HEK293 (cell line): ENCODE results near the gene SLAIN2.

Source experiments
- CTCF ChIA-PET: fragments of 350-600 bp; formaldehyde crosslinking; extraction: SDS; loops from one replicate; lab custom pipeline; 2021; ENCODE audit warnings: antibody characterized with exemption; lab: Yijun Ruan, JAX
- POLR2A ChIA-PET: fragments of 300-600 bp; formaldehyde crosslinking; extraction: SDS; loops from one replicate; lab custom pipeline; 2020; ENCODE audit warnings: antibody characterized with exemption, inconsistent platforms; lab: Yijun Ruan, JAX
- H3K27ac ChIP-seq: fragments of 200-500 bp; sonication (Bioruptor generic); 2 replicates; pipeline ENCODE4 v1.5.1; 2014; ENCODE audit warnings: low read depth, low read length, control low read depth, inconsistent platforms; ENCODE audit errors: extremely low read depth
- H3K36me3 ChIP-seq, 2 experiments: fragments of 200-500 bp in 1 of 2; sonication (Bioruptor generic) in 1 of 2; 1 replicate in 1 of 2; 2 replicates in 1 of 2; pipeline ENCODE4 v1.5.1; 2014 to 2017; ENCODE audit warnings: inconsistent platforms in 2 of 2, low read length in 2 of 2; ENCODE audit not compliant: control insufficient read depth in 2 of 2, insufficient read depth in 1 of 2
- H3K4me1 ChIP-seq: fragments of 200-500 bp; sonication (Bioruptor generic); 2 replicates; pipeline ENCODE4 v1.5.1; 2014; ENCODE audit warnings: mild to moderate bottlenecking, low read length, inconsistent platforms; ENCODE audit not compliant: control insufficient read depth, insufficient read depth
- H3K4me3 ChIP-seq: 2 replicates; pipeline ENCODE4 v1.5.1; 2011; ENCODE audit warnings: low read depth, mild to moderate bottlenecking, control low read depth, low read length, moderate library complexity
- H3K9me3 ChIP-seq: fragments of 200-500 bp; sonication (Bioruptor generic); 2 replicates; pipeline ENCODE4 v1.5.1; 2014; ENCODE audit warnings: low read depth, low read length, inconsistent platforms; ENCODE audit not compliant: control insufficient read depth, insufficient read depth
- GLI4 ChIP-seq: fragments of 450-650 bp; formaldehyde crosslinking; IDR thresholded peaks from 2 replicates; pipeline ENCODE4 v1.5.1; 2016; ENCODE audit warnings: missing biosample characterization, missing genetic modification characterization
- GLIS1 ChIP-seq: fragments of 450-650 bp; formaldehyde crosslinking; IDR thresholded peaks from 2 replicates; pipeline ENCODE4 v1.5.1; 2016; ENCODE audit warnings: missing biosample characterization, missing genetic modification characterization
- HOXC10 ChIP-seq: sonication (generic); formaldehyde crosslinking; IDR thresholded peaks from 2 replicates; pipeline ENCODE4 v1.8.1; 2023; ENCODE audit warnings: mild to moderate bottlenecking, missing genetic modification reagents
- INSM2 ChIP-seq: fragments of 450-650 bp; formaldehyde crosslinking; IDR thresholded peaks from 2 replicates; pipeline ENCODE4 v1.5.1; 2016; ENCODE audit warnings: missing biosample characterization, missing genetic modification characterization
- KLF1 ChIP-seq: fragments of 450-650 bp; formaldehyde crosslinking; IDR thresholded peaks from 2 replicates; pipeline ENCODE4 v1.5.1; 2016; ENCODE audit warnings: missing biosample characterization, missing genetic modification characterization
- KLF16 ChIP-seq: fragments of 450-650 bp; formaldehyde crosslinking; IDR thresholded peaks from 2 replicates; pipeline ENCODE4 v1.5.1; 2017; ENCODE audit warnings: missing biosample characterization, missing genetic modification characterization
- MZF1 ChIP-seq: fragments of 450-650 bp; formaldehyde crosslinking; IDR thresholded peaks from 2 replicates; pipeline ENCODE4 v1.5.1; 2017; ENCODE audit warnings: missing biosample characterization, missing genetic modification characterization, borderline replicate concordance
- PRDM1 ChIP-seq: fragments of 450-650 bp; formaldehyde crosslinking; IDR thresholded peaks from 2 replicates; pipeline ENCODE4; 2016; ENCODE audit warnings: missing biosample characterization, missing genetic modification characterization
- SCRT1 ChIP-seq: fragments of 450-650 bp; formaldehyde crosslinking; IDR thresholded peaks from 2 replicates; pipeline ENCODE4 v1.5.1; 2016; ENCODE audit warnings: missing biosample characterization, missing genetic modification characterization, borderline replicate concordance
- ZBTB1 ChIP-seq: fragments of 450-650 bp; formaldehyde crosslinking; IDR thresholded peaks from 2 replicates; pipeline ENCODE4 v1.5.1; 2016; ENCODE audit warnings: missing biosample characterization, missing genetic modification characterization
- ZBTB17 ChIP-seq: fragments of 450-650 bp; formaldehyde crosslinking; IDR thresholded peaks from 2 replicates; pipeline ENCODE4 v1.5.1; 2016; ENCODE audit warnings: missing biosample characterization, missing genetic modification characterization
- ZNF132 ChIP-seq: fragments of 450-650 bp; formaldehyde crosslinking; IDR thresholded peaks from 2 replicates; pipeline ENCODE4 v1.5.1; 2017; ENCODE audit warnings: missing biosample characterization, missing genetic modification characterization, borderline replicate concordance
- ZNF266 ChIP-seq: fragments of 450-650 bp; formaldehyde crosslinking; IDR thresholded peaks from 2 replicates; pipeline ENCODE4 v1.5.1; 2016; ENCODE audit warnings: missing biosample characterization, missing genetic modification characterization, low read depth
- ZNF341 ChIP-seq: fragments of 450-650 bp; formaldehyde crosslinking; IDR thresholded peaks from 2 replicates; pipeline ENCODE4; 2016; ENCODE audit warnings: low read depth, missing biosample characterization, missing genetic modification characterization
- ZNF488 ChIP-seq: fragments of 450-650 bp; formaldehyde crosslinking; IDR thresholded peaks from 2 replicates; pipeline ENCODE4 v1.5.1; 2016; ENCODE audit warnings: missing biosample characterization, missing genetic modification characterization
- ZNF561 ChIP-seq: fragments of 450-650 bp; IDR thresholded peaks from 2 replicates; pipeline ENCODE4 v1.5.1; 2018; ENCODE audit warnings: missing biosample characterization, missing genetic modification characterization, borderline replicate concordance
- ZNF600 ChIP-seq: fragments of 450-650 bp; formaldehyde crosslinking; IDR thresholded peaks from 2 replicates; pipeline ENCODE4 v1.5.1; 2016; ENCODE audit warnings: missing biosample characterization, missing genetic modification characterization
- ZNF639 ChIP-seq: fragments of 450-650 bp; formaldehyde crosslinking; IDR thresholded peaks from 2 replicates; pipeline ENCODE4 v1.5.1; 2016; ENCODE audit warnings: missing biosample characterization, missing genetic modification characterization
- TF ChIP-seq, protein P1 (sequence below): fragments of 450-650 bp; formaldehyde crosslinking; IDR thresholded peaks from 2 replicates; pipeline ENCODE4 v1.5.1; 2016; ENCODE audit warnings: missing biosample characterization, missing genetic modification characterization, low read depth
- TF ChIP-seq, protein P2 (sequence below): fragments of 450-650 bp; formaldehyde crosslinking; IDR thresholded peaks from 2 replicates; pipeline ENCODE4 v1.5.1; 2016; ENCODE audit warnings: missing biosample characterization, missing genetic modification characterization

SLAIN2 gene

GRCh38 chr4:48299560-48299959 lies 41.8 kb upstream of the SLAIN2 start (continued):
- no peak for TF ChIP-seq ZNF600
- TF ChIP-seq, all 188 proteins: peak for 0

- no peaks in the 10 kb centered on the region for H3K4me1 ChIP-seq
- no peaks in the 10 kb centered on the region for H3K36me3 ChIP-seq
- no peak overlapping the region for H3K4me3 ChIP-seq
- CTCF ChIA-PET, result interaction anchor here (0.6 kb wide), 1 partner anchor 91 kb away, joined by 3 read pairs; no protein-coding TSS in a partner anchor
- TF ChIP-seq, protein P1, sequence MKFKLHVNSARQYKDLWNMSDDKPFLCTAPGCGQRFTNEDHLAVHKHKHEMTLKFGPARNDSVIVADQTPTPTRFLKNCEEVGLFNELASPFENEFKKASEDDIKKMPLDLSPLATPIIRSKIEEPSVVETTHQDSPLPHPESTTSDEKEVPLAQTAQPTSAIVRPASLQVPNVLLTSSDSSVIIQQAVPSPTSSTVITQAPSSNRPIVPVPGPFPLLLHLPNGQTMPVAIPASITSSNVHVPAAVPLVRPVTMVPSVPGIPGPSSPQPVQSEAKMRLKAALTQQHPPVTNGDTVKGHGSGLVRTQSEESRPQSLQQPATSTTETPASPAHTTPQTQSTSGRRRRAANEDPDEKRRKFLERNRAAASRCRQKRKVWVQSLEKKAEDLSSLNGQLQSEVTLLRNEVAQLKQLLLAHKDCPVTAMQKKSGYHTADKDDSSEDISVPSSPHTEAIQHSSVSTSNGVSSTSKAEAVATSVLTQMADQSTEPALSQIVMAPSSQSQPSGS (tag by site-specific recombination), result no peak
- TF ChIP-seq KLF1 (tag by site-specific recombination) (no peak), GLI4 (tag by site-specific recombination) (no peak)
- POLR2A ChIA-PET, result no interaction called here
- no peak overlapping the region for H3K27ac ChIP-seq
- no peaks in the 10 kb centered on the region for H3K9me3 ChIP-seq
Measured at GRCh38 chr4:48300004-48300403, 41.3 kb upstream of the SLAIN2 start.

DNA sequence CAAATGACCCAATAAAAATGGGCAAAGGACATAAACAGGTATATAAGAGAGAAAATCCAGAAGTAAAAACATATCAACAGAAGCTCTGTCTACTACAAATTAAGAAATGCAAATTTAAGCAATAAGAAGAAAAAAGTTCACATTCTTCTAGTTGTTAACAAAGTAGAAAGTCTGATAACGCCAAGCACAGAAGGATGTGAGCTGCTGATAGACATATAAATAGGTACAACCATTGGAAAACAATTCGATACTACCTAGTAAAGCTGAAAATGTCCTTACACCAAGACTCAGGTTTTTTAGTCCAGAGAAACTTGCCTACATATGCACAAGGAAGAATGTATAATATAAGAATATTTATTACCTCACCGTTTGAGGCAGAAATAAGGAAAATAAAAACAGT lies 35.8 kb upstream of the SLAIN2 start:
- CTCF ChIA-PET, result interaction anchor here (2.0 kb wide), 1 partner anchor 15 kb away, joined by 7 read pairs; no protein-coding TSS in a partner anchor
- TF ChIP-seq ZNF488 (tag by site-specific recombination) (no peak), PRDM1 (no peak), ZNF561 (tag by site-specific recombination) (no peak), GLIS1 (tag by site-specific recombination) (no peak), ZNF639 (tag by site-specific recombination) (no peak), ZNF132 (tag by site-specific recombination) (no peak), ZNF341 (tag by site-specific recombination) (no peak)

DNA sequence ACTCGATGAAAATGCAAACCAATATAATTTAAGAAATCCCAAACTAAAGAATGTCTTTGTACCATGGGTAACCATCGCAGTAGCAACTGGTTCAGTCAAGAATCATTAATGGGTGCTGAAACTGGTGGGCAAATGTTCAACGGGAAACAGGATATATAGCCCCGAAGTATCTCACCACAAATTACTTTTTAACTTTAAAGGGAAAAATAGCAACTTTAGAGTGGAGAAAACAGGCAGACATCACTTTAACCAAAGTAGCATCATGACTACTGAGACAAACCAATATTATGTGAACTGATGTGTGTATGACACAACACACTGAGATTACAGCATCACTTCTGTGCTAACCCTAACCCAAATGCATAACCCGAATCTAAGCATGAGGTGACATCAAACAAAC lies 33.8 kb upstream of the SLAIN2 start:
- Histone ChIP-seq H3K9me3 (no peaks in the 10 kb centered on the region), H3K27ac (no peak overlapping the region), H3K4me3 (no peak overlapping the region)
- CTCF ChIA-PET, result no interaction called here
- POLR2A ChIA-PET, result no interaction called here
- no peak for TF ChIP-seq KLF16 (tag by site-specific recombination)
- TF ChIP-seq ZBTB17, result no peak
- TF ChIP-seq, all 188 proteins: peak for 0
- Histone ChIP-seq H3K4me1 (no peaks in the 10 kb centered on the region), H3K36me3 (no peaks in the 10 kb centered on the region)

More for the DNA sequence above, 35.8 kb upstream of the SLAIN2 start:
- H3K36me3 ChIP-seq, result no peaks in the 10 kb centered on the region
- H3K4me3 ChIP-seq, result no peak overlapping the region
- H3K27ac ChIP-seq, result no peak overlapping the region
- POLR2A ChIA-PET, result no interaction called here
- no peaks in the 10 kb centered on the region for H3K4me1 ChIP-seq
- H3K9me3 ChIP-seq, result no peaks in the 10 kb centered on the region

DNA sequence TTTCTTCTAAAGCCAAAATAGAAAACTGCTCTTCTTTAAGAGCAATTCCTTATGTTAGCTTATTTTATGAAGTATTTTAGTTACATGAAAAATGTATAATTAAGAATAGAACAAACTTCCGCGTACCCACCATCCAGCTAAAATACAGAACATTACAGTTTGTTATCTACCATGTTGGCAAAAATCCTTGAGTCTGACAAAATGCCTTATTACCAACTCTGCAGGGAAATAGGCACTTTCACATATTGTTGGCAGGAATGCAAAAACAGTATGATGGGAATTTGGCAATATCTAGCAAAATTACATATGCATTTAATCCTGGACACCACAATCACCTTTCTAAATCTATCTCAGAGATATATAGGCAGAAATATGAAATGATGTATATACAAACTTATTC lies 32.4 kb upstream of the SLAIN2 start:
- CTCF ChIA-PET, result interaction anchor here (0.5 to 2.3 kb wide), 2 partner anchors 168 to 238 kb away, joined by 3 to 8 read pairs; no protein-coding TSS in a partner anchor
- Histone ChIP-seq H3K9me3 (no peaks in the 10 kb centered on the region), H3K27ac (no peak overlapping the region), H3K4me1 (no peaks in the 10 kb centered on the region), H3K36me3 (no peaks in the 10 kb centered on the region), H3K4me3 (no peak overlapping the region)
- POLR2A ChIA-PET, result no interaction called here
- TF ChIP-seq MZF1 (no peak), ZBTB1 (tag by site-specific recombination) (no peak), SCRT1 (tag by site-specific recombination) (no peak), HOXC10 (CRISPR knock-in tag) (no peak), INSM2 (tag by site-specific recombination) (no peak), ZNF266 (no peak)
- TF ChIP-seq, protein P2, sequence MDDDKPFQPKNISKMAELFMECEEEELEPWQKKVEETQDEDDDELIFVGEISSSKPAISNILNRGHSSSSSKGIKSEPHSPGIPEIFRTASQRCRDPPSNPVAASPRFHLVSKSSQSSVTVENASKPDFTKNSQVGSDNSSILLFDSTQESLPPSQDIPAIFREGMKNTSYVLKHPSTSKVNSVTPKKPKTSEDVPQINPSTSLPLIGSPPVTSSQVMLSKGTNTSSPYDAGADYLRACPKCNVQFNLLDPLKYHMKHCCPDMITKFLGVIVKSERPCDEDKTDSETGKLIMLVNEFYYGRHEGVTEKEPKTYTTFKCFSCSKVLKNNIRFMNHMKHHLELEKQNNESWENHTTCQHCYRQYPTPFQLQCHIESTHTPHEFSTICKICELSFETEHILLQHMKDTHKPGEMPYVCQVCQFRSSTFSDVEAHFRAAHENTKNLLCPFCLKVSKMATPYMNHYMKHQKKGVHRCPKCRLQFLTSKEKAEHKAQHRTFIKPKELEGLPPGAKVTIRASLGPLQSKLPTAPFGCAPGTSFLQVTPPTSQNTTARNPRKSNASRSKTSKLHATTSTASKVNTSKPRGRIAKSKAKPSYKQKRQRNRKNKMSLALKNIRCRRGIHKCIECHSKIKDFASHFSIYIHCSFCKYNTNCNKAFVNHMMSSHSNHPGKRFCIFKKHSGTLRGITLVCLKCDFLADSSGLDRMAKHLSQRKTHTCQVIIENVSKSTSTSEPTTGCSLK, result no peak
